HepG2 (cell line): ENCODE measurements around the gene DNM3.

Source experiments
- E2F5 ChIP-seq: sonication (generic); formaldehyde crosslinking; conservative IDR thresholded peaks from 2 replicates; pipeline ENCODE4 v1.4.0; 2020; ENCODE audit warnings: missing genetic modification reagents
- ESRRA ChIP-seq: sonication (generic); formaldehyde crosslinking; IDR thresholded peaks from 2 replicates; pipeline ENCODE4 v1.5.1; 2020; ENCODE audit warnings: mild to moderate bottlenecking, low read depth, missing genetic modification reagents
- IRX3 ChIP-seq: sonication (generic); formaldehyde crosslinking; IDR thresholded peaks from 2 replicates; pipeline ENCODE4 v1.8.1; 2023; ENCODE audit warnings: mild to moderate bottlenecking, low read depth, missing genetic modification reagents, borderline replicate concordance
- JUNB ChIP-seq: sonication (generic); formaldehyde crosslinking; IDR thresholded peaks from 2 replicates; pipeline ENCODE4 v1.8.0; 2022; ENCODE audit warnings: missing genetic modification reagents, mild to moderate bottlenecking, borderline replicate concordance
- MXI1 ChIP-seq: IDR thresholded peaks from 3 replicates; pipeline ENCODE4 v1.6.1; 2012; ENCODE audit warnings: low read depth, low read length, inconsistent platforms, borderline replicate concordance
- ZNF660 ChIP-seq: sonication (generic); formaldehyde crosslinking; IDR thresholded peaks from 2 replicates; pipeline ENCODE4 v1.5.1; 2020; ENCODE audit warnings: mild to moderate bottlenecking, low read depth, missing genetic modification reagents, borderline replicate concordance

DNA sequence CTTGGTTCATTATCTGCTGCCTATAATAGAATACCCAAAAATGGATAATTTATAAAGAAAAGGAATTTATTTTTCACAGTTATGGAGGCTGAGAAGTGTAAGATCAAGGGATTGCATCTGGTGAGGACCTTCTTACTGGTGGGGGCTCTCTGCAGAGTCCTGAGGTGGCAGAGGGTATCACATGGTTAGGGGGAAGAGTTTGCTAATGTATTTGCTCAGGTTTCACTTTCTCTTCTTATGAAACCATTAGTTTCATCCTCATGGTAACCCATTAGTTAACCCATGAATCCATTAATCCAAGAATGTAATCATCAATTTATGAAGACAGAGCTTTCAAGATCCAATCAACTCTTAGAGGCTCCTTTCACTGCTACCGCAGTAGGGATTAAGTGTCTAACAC, 120.6 kb downstream of the DNM3 start:
- TF ChIP-seq E2F5 (no peak), JUNB (CRISPR knock-in tag) (no peak), IRX3 (CRISPR knock-in tag) (no peak), ZNF660 (no peak), MXI1 (no peak), ESRRA (CRISPR knock-in tag) (no peak)
